ENCODE results near the gene ERICH4. TPM values are rescaled to one million over a fixed set of nuclear protein-coding genes. Genes with fewer than 3 reads are reported as not detected.

ERICH4 gene
- total RNA-seq, 4 donors from 2014 or later, result not detected

GRCh38 chr19:41449079-41449864 lies 6.3 kb downstream of the ERICH4 start:
- Histone ChIP-seq H3K9me3 (no peaks in the 10 kb centered on the region), H3K4me1 (peaks cover 0 to 4% of the 10 kb centered on the region in 2 donors), H3K27me3 (no peaks in the 10 kb centered on the region), H3K27ac (no peak overlapping the region), H3K4me3 (replicated peaks in 1 of 3) (no peak overlapping the region), H3K36me3 (no peaks in the 10 kb centered on the region)
- intact Hi-C loops (cut with DNase I), result no loop called here
- DNase-seq, result peak; percentile 63 to 67
- TF ChIP-seq POLR2A (IDR thresholded peaks at IDR 0.05) (no peak), CTCF (IDR thresholded peaks at IDR 0.05) (peak; percentile 80 to 99 (median 91))
- 5 to 6% methylated on average over 21 to 22 of the region's 22 CpGs for WGBS, 2 donors

- H3K27ac ChIP-seq, result no peak overlapping the region
- no peak for DNase-seq
- no peak for TF ChIP-seq CTCF (IDR thresholded peaks at IDR 0.05)
- TF ChIP-seq POLR2A (IDR thresholded peaks at IDR 0.05), result no peak
- 70 to 73% methylated on average over 3 of the region's 3 CpGs for WGBS, 2 donors
- intact Hi-C loops (cut with DNase I), result loop anchor here (10.0 kb wide), 1 partner anchor 125 kb away; the partner anchor contains the start of gene CEACAM21
- H3K9me3 ChIP-seq, result no peaks in the 10 kb centered on the region
- no peak overlapping the region for H3K4me3 ChIP-seq (replicated peaks in 1 of 3)
- peaks cover 0 to 4% of the 10 kb centered on the region in 2 donors for H3K4me1 ChIP-seq
- H3K27me3 ChIP-seq, result no peaks in the 10 kb centered on the region
- no peaks in the 10 kb centered on the region for H3K36me3 ChIP-seq
Measured at GRCh38 chr19:41449865-41450178, 6.9 kb downstream of the ERICH4 start.

- H3K36me3 ChIP-seq, result no peaks in the 10 kb centered on the region
- H3K27me3 ChIP-seq, result no peaks in the 10 kb centered on the region
- intact Hi-C loops (cut with DNase I), result loop anchor here (10.0 kb wide), 1 partner anchor 122 kb away; the partner anchor contains the start of gene CEACAM21
- no peak for DNase-seq
- WGBS, 2 donors, result 51 to 55% methylated on average over 6 of the region's 6 CpGs
- TF ChIP-seq CTCF (IDR thresholded peaks at IDR 0.05) (no peak), POLR2A (IDR thresholded peaks at IDR 0.05) (no peak)
- H3K4me3 ChIP-seq (replicated peaks in 1 of 3), result no peak overlapping the region
- no peak overlapping the region for H3K27ac ChIP-seq
- H3K9me3 ChIP-seq, result no peaks in the 10 kb centered on the region
- peaks cover 0 to 10% of the 10 kb centered on the region in 2 donors for H3K4me1 ChIP-seq
Measured at GRCh38 chr19:41452584-41453275, 9.8 kb downstream of the ERICH4 start.

GRCh38 chr19:41455936-41456335 lies 13.0 kb downstream of the ERICH4 start:
- WGBS, 2 donors, result 35 to 38% methylated on average over 2 of the region's 2 CpGs
- intact Hi-C loops (cut with DNase I), result loop anchor here (10.0 kb wide), 1 partner anchor 119 kb away; the partner anchor contains the start of gene CEACAM21

More at GRCh38 chr19:41455936-41456335, 13.0 kb downstream of the ERICH4 start:
- DNase-seq, result no peak
- H3K36me3 ChIP-seq, result no peaks in the 10 kb centered on the region
- H3K4me3 ChIP-seq (replicated peaks in 1 of 3), result no peak overlapping the region
- peaks cover 0 to 6% of the 10 kb centered on the region in 2 donors for H3K4me1 ChIP-seq
- H3K9me3 ChIP-seq, result no peaks in the 10 kb centered on the region
- H3K27ac ChIP-seq, result peak overlapping the region in 2 of 3 donors; percentile 24 to 51
- TF ChIP-seq CTCF (IDR thresholded peaks at IDR 0.05), result no peak
- no peak for TF ChIP-seq POLR2A (IDR thresholded peaks at IDR 0.05)
- no peaks in the 10 kb centered on the region for H3K27me3 ChIP-seq
